Type B pancreatic cell (in vitro differentiated cells): ENCODE measurements around the gene C6orf52. TPM values are rescaled to one million over a fixed set of nuclear protein-coding genes. Genes with fewer than 3 reads are reported as not detected.

Experiments
- DNase-seq: peaks from one replicate; pipeline ENCODE4 v3.0.0; 2021; ENCODE audit warnings: mixed read lengths; ENCODE audit not compliant: unreplicated experiment; ENCODE audit errors: extremely low spot score
- H3K27ac Mint-ChIP-seq: 2 replicates; pipeline ENCODE4 v1.8.0; 2021; ENCODE audit warnings: mild to moderate bottlenecking, mixed read lengths
- H3K27me3 Mint-ChIP-seq: 2 replicates; pipeline ENCODE4 v1.8.0; 2021; ENCODE audit warnings: mixed read lengths
- H3K36me3 Mint-ChIP-seq: 2 replicates; pipeline ENCODE4 v1.8.0; 2021; ENCODE audit warnings: mixed read lengths
- H3K4me1 Mint-ChIP-seq: one replicate; pipeline ENCODE4 v1.8.0; 2021; ENCODE audit warnings: mixed read lengths; ENCODE audit not compliant: unreplicated experiment
- H3K4me3 Mint-ChIP-seq: 2 replicates; pipeline ENCODE4 v1.8.0; 2021; ENCODE audit warnings: mild to moderate bottlenecking, mixed read lengths
- H3K9me3 Mint-ChIP-seq: 2 replicates; pipeline ENCODE4 v1.8.0; 2021; ENCODE audit warnings: mixed read lengths
- CTCF ChIP-seq: fragments of 200-600 bp; sonication (generic); conservative IDR thresholded peaks from 2 replicates; pipeline ENCODE4 v1.5.0; 2021; ENCODE audit warnings: antibody characterized with exemption, mild to moderate bottlenecking
- total RNA-seq: library from RNA; stranded (reverse); gene quantifications from 2 replicates; pipeline ENCODE4 v1.2.1, GENCODE V29; 2021; ENCODE audit warnings: low replicate concordance

C6orf52 gene
- total RNA-seq, 1 donor from 2014 or later: 3.5 TPM

- Mint-ChIP-seq H3K9me3 (peaks cover 4% of the 10 kb centered on the region), H3K36me3 (peaks cover 15% of the 10 kb centered on the region), H3K27ac (no peak overlapping the region), H3K4me3 (no peak overlapping the region), H3K27me3 (no peaks in the 10 kb centered on the region), H3K4me1 (peaks cover 6% of the 10 kb centered on the region)
- TF ChIP-seq CTCF: no peak
- no peak for DNase-seq
These were observed 69.6 kb downstream of the C6orf52 start for GRCh38 chr6:10624836-10625235.

DNA sequence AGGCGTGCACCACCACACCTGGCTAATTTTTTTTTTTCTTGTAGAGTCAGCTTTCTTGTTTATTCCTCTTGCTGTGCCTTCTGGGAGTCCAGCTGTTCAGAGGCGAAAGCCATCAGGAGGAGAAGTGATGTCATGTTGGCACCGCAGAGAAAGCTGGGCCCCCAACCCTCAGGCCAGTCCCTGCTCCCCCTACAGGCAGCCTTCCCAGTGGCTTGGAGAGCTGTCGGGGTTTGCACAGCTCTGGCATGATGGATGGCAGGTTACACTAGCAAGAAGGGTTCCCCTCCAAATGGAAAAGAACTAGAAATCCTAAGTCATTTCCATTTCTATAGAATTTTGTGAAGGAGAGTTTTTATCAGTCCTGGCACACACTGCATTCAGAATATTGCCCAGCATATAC lies 72.6 kb downstream of the C6orf52 start:
- peaks cover 15% of the 10 kb centered on the region for H3K36me3 Mint-ChIP-seq
- no peak overlapping the region for H3K27ac Mint-ChIP-seq
- H3K9me3 Mint-ChIP-seq: peaks cover 4% of the 10 kb centered on the region
- peaks cover 6% of the 10 kb centered on the region for H3K4me1 Mint-ChIP-seq
- TF ChIP-seq CTCF: peak; percentile 18
- H3K4me3 Mint-ChIP-seq: no peak overlapping the region
- DNase-seq: no peak
- no peaks in the 10 kb centered on the region for H3K27me3 Mint-ChIP-seq

Other genes starting within 250 kb of the C6orf52 start
- gene GCNT2, start 173.3 kb downstream of the C6orf52 start, total RNA-seq: 21.2 and 21.6 TPM in 2 replicates
- gene PAK1IP1, start 356 bp upstream of the C6orf52 start, total RNA-seq: 15.4 and 16.4 TPM in 2 replicates
- 87.5 and 103 TPM in 2 replicates for gene TMEM14C, start 28.5 kb upstream of the C6orf52 start, total RNA-seq
- gene TMEM14B, start 53.2 kb upstream of the C6orf52 start, total RNA-seq: 68.1 and 75.6 TPM in 2 replicates
- 0.43 and 1.6 TPM in 2 replicates for gene MAK, start 143.9 kb upstream of the C6orf52 start, total RNA-seq
- not detected in 2 replicates for gene GCM2, start 187.4 kb upstream of the C6orf52 start, total RNA-seq
- gene SYCP2L, start 192.4 kb upstream of the C6orf52 start, total RNA-seq: 4.9 and 6.9 TPM in 2 replicates